Kidney glomerular epithelial cell (primary cell): ENCODE data around the gene OGFOD2.

ENCODE experiments used
- DNase-seq: peaks from one replicate; lab custom pipeline; 2025; lab: John Stamatoyannopoulos, UW

Gene OGFOD2

DNA sequence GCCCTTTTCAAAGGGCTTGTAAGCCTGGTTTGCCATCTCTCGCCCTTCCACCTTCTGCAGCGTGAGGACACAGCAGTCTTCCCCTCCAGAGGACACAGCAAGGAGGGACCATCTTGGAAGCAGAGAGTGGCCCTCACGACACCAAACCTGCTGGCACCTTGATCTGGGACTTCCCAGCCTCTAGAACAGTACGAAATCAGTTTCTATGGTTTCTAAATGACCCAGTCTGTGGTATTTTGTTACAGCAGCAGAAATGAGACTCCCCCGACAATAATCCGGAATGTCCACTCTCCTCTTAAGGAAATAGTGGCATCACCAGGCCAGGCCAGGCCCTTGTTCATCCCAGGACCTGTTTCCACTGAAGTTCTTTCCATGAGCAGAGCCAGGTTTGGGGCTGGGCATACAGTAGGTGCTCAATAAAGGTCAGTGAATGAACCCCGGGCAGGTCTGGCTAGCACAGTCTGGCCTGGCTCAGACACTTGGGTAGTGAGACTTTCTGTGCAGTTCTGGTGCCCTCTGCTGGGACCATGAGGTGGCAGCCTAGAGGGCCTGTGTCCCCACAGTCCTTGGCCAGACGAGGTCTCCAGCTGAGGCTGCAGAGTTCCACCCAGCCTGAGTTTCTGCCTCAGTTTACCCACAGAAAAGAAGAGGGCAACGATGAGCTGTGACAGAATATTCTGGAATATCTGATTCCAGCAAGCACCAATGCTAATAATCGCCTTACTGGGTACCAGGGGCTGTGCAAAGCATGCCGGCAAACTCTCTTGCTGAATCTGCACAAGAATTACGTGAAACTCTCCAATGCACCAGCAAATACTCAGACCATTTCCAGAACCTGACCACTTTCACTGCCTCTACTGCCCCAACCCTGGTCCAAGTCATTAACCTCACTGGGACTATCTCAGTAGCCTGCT lies 22.8 kb upstream of the OGFOD2 start:
- DNase-seq = peak; percentile 52

DNA sequence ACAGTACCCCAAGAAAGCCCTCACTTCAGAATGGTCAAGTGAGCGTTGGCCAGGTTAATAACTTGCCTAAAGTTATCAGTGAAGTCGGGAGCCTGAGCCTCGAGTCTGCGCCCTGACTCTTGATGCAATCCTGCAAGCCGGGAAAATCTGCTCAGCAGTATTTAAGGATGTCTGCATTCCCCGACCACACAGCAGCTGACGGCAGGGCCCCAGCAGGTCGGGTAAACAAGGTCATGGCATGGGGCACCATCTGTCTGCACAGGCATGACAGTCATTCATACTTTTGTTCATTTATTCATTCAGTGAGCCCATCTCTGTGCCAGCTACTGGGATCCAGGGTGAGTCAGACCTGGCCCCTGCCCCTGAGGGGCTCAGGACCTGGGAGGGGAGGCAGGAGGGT lies 19.9 kb upstream of the OGFOD2 start:
- no peak for DNase-seq

DNA sequence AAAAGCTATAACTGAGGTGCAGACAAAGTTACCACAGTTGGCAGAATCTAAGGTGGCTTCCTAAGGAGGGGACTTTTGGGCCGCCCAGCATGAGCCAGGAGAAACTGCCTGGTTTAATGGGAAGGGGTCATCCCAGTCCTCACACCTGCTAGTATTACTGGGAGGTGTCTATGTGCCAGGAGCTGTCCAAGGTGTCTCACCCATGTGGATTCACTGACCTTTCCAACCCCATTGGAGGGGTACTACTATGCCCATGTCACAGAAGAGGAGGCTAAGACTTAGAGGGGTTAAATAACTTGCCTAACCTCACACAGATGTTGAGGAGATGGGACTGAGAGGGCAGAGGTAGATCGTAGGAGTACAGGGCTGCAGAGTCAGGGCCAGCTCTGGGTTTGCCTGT lies 19.0 kb upstream of the OGFOD2 start:
- no peak for DNase-seq

DNA sequence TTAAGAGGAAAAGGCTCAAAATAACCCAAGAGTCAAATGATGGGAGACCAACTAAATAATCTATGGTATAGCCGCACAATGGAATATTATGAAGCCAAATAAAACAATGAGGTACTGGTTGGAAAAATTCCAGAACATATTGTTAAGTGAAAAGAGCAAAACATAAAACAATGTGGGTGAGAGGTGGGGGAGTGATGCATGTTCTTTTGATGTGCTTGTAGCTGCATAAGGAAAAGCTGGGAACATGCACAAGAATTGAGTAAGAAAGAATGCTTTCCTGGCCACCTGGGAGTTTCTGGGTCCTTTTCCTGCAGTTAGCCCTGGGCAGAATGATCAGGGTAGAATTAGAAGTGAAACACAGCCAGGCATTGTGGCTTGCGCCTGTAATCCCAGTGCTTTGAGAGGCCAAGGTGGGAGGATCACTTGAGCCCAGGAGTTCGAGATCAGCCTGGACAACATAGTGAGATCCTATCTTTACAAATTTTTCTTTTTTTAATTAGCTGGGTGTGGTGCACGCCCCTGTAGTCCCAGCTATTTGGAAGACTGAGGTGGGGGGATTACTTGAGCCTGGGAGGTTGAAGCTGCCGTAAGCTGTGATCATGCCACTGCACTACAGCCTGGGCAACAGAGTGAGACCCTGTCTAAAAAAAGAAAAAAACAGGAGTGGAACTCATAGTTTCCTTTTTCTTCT lies 16.7 kb upstream of the OGFOD2 start:
- DNase-seq = no peak

DNA sequence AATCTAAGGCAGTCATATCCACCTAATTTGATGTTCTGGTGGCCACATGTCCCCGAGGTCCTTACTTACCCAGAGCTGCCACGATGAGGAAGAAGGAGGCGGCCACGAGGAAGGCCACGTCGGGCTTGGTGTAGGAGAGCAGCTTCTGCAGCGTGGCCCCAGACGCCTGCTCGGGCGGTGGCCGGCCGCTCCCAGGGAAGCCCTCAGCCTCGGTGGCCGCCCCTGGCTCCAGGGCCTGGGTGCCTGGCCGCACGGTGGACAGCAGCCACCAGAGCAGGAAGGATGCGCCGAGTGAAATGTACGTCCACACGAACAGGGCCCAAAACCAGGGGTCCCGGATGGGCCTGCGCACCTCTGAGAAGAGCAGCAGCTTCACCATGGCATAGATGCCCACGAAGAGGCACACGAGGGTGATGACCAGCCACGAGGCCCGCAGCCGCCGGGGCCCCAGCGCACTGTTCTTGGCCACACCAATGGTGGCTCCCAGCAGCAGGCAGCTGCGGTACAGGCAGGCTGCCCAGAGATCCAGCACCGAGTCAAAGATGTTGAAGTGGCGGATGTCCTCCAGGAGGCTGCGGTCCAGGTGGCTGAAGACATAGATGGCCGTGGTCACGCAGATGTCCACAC lies 15.4 kb upstream of the OGFOD2 start:
- DNase-seq = no peak

DNA sequence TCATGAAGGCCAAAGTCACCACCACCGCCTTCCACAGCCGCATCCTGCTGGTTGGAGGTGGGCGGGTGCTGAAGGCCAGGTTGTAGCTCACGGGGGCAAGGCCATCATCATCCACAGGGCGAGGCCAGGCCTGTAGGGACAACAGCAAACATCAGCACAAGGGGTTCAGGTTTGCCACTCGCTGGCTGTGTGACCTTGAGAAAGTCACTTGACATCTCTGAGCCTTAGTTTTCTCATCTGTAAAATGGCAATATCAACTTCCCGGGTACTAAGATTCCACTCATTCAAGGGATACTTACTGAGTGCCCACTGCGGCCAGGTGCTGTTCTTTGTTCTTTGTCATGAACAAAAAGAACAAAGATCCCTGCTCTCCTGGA lies 14.9 kb upstream of the OGFOD2 start:
- no peak for DNase-seq

DNA sequence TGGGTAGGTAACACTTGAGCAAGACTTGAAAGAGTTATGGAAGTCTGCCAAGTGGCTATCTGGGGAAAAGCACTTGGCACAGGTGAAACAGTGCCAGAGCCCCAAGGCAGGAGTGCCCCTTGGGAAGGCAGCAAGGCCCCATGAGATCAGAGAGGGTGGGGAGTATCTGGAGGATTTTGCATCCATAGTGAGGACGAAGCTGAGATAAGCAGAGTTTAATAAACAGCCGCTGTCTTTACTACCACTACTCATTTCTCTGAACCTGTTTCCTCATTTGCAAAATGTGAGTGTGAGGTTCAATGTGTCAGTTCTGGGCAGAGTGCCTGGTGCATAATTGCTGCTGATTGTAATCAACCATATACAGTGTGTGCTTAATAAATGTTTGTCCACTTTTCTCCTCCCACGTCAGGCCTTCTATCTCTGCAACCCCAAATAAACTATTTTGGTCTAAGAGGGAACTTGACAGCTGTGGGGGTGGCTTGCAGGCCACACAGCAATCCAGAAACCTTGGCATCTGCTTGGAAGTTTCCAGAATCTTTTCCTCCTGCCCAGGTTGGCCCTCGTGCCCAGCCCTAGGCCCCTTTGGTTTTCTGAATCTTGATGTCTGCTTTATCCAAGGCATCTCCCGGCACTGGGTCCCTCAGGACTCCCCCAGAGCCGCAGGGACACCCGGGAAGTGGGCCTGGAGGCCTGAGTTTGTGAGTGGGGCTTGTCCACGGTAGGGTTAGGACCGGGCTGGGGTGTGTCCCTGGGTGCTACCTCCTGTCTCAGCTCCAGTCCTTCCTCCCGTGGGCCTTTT lies 13.3 kb upstream of the OGFOD2 start:
- no peak for DNase-seq

DNA sequence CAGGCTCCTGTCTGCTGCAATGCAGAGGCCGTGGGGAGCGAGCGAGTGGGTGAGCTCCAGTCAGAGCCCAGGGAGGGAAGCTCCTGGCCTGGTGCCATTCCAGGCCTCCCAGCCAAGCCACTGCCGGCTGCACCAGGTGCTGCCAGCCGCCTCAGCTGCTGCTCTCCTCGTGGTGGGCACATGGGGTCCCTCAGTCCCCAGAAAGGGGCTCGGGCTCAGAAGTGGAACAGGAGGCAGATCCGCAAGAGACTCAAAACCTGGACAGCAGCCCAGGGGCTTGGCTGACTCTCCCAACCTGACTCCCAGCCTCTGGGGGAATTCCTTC lies 11.1 kb upstream of the OGFOD2 start:
- no peak for DNase-seq

DNA sequence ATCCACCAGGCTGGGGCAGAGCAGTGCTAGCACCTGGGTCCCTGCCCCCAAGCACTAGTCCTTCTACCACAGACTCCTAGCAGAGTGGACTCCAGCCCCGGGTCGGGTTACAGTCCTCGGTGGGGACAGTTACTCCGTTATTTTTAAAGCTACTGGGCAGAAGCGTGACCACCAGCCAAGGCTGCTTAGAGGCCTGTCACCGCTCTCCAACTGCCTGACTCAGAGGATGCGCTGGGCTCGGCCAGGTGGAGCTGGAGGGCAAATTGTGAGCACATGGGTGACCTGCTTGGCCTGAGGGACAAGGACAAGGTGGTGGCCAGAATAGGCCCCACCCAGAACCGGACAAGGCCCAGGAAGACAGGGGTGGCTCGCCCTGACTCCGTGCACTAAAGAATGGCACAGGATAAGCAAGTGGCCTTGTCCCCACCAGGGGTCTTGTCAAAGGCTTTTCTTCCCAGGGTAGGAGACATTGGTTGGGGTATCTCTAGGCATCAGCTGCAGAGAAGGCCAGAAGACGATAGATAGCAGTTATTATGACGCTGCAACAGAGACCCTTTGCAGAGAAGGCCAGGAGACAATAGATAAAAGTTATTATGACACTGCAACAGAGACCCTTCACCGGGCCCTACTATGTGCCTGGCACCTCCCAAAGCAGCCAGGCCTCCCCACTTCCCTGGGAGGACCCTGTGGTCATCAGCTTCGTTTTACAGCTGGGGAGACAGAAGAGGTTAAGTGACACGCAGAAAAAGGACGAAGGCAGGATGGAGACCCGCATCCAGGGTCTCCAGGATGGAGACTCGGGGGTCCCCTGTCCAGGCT lies 10.4 kb upstream of the OGFOD2 start:
- no peak for DNase-seq

DNA sequence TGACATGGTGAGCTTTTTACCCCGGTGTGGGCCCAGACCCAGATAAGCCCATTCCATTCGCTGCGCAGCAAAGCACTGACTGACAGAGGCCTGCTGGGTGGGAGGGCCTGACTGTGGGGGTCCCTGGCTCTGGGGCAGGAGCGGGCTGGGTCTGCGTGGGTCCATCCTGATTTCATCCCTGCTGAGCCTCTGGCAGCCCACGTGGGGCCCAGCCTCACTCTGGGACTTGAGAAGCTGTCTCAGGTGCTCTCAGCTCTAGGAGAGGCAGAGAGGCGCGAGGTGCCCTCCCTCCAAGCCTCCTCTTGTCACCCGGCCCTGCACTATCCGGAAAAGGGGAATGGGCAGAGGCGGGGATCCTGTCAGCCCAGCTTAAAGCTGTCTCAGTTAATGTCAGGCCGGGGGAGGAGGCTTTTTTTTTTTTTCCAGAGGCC lies 9.7 kb upstream of the OGFOD2 start:
- no peak for DNase-seq

DNA sequence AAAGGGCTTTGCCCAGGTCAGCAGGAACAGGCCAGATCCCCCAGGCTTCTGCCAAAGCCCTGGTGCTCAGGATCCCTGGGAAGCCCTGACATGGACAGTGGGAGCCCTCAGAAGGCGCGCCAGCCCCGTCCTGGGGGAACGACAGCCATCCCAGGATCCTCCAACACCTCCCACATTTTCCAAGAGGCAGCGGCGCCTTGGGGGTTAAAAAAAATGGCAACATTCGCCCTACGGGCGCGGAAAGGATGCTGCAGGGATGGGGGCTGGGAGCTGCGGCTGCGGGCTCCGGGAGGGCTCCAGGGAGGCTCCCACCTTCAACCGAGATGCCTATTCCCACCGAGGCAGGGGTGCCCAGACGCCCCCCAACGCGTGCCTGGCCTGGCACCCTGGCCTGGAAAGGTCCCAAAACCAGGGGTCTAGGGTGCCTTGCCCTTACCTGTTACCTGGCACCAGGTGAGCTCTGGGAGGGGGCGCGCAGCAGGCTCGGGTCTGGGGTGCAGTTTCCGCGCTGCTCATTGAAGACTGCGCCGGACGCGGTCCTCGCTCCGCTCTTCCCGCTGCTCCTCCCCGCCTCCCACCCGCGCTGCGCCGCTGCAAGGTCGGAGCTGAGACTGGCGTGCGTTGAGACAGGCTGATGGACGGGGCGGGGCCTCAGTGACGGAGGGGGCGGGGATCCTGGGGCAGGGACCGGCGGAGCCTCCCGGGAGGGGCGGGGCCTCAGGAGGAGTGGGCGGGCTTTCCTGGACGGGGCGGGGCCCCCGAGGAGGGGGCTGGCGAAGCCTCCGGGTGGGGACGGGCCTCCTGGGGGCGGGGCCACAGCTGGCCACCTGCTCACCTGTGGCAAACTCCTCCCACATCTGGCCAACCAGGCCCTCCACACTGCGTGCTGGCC lies 8.9 kb upstream of the OGFOD2 start, which contains the start of gene ABCB9:
Gene ABCB9, minus strand, starts transcription at position 613 of the 892 bp plus-strand sequence. CDS start 6,228 bp downstream, outside the sequence.
- DNase-seq = peak; percentile 79

DNA sequence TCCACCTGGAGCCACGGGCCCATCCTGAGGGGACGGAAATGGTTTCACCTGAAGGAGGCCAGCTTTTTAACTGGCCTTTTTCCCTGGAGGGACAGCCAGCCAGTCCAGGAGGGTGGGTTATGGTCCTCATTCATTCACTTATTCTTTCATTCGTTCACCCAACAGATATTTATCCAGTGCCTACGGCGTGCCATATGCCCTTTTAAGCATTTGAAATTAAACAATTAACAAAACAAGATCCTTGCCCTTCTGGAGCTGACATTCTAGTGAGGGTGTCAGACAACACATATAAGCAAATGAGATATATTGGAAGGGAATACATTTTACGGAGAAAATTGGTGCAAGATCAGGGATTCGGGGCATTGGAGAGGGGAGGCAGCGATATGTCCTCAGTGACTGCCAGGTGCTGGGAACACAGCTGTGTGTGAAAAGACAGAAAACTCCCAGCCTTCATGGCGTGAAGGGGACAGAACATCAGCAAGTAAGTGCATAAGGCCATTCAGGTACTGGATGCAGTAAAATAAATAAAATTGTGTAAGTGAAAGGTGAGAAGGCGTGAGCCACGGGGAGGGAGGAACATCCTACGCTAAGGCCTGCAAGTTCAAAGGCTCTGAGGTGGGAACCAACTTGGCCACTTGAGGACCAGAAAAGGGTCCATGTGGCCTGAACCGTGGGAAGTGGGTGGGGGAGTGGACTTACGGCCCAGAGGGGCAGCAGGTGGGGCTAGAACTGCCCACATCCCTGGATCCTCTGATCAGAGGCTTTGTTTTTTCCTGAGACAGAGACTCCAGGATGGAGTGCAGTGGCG lies 8.1 kb upstream of the OGFOD2 start:
- no peak for DNase-seq

DNA sequence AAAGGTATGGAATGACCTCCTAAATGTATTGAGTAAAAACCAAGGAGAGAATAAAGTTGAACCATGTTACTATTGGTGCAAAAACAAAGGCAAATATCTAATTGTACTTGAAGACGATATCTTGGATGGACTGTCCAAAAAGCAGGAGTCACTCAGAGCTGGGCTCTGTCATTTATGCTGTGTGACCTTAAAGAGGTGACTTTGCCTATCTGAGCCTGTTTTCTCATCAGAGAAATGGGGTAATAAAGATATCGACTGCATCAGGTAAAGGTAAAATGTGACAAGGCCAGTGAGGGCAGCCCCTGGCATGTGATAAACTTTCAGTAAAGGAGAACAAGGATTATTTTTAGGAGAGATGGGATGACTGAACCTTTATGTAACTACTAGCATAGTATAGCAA lies 6.9 kb upstream of the OGFOD2 start:
- DNase-seq = no peak

DNA sequence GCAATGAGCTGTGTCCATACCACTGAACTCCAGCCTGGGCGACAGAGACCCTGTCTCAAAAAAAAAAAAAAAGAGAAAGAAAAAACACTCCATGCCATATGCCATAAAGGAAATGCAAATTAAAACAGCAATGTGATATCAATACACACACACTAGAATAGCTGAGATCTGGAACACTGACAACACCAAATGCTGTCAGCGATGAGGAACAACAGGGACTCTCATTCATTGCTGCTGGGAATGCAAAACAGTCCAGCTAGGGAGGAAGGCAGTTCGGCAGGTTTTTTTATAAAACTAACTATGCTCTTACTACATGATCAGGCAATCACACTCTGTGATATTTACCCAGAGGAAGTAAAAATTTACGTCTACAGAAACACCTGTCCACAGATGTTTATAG lies 5.4 kb upstream of the OGFOD2 start:
- no peak for DNase-seq

DNA sequence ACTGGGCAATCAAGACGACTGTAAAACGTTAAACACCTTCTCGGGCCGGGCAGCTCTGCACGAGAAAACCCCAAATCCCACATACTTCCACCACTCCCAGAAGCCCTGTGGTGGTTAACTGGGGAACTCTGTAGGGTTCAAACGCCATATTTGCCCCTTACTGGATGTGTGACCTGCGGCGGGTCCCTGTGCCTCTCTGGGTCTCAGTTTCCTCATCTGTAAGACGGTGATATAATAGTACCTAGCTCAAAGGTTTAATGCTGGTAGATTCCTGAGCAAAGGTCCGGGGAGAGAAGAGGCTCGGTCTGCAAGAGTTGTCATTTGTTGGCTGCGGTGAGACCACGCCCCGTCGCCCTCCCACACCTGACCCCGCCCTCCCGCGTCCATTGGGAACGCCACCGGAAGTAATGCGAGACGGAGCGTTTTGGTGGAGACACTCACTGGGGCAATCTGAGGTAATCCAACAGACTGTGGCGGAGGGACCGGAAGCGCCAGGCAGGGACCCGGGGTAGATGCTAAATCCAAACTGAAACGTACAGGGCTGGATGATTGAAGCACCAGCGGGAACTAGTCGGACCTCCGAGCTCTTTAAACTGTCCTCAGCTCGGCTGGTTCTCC lies 661 bp upstream of the OGFOD2 start:
- DNase-seq = peak; percentile 95

DNA sequence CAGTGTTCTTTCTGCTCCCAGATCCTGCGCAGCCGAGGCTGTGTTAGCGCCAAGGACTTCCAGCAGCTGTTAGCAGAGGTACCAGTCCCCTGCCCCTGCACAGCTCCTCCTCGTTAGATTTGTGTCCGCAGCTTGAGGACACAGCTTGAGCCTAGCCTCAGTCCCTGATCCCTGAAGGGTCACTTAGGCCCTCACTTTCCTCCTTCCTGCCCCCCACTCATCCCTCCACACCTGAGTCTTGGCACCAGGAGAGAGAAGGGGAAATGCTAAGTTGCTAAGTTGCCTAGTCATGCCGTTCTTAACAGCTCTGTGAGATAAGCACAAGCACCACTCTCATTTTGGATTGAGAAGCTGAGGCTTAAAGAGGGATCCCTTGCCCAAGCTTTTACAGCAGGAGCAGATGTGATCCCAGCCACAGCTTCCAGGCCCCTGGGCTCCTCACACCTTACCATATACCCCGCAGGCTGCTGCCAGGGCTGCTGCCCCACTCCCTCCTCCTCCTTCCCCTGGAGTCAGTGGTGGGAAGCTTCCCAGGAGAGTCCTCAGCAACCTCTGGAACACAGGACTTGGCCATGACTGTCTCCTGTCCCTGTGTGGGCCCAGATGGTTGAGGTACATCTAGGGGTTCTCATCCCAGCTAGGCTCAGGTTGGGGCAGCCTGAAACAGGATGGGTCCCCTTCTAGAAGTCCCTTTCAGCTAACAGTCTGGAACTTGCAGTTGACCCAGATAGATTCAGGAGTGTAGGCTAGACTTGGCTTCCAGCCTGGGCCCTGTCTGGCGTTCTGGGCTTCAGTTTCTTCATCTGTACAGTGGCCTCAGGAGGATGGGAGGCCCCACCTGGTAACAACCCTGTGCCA lies 975 bp downstream of the OGFOD2 start:
- DNase-seq = no peak

DNA sequence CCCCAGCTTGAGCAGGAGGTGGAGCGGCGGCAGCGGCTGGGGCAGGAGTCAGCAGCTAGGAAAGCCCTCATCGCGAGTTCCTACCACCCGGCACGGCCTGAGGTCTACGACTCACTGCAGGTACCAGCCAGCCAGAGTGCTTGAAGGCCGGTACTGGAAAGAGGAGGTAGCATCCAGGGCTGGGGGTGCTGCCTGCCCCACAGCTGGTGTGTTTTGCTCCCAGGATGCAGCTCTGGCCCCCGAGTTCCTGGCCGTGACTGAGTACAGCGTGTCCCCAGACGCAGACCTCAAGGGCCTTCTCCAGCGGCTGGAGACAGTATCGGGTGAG lies 1.6 kb downstream of the OGFOD2 start:
- no peak for DNase-seq

DNA sequence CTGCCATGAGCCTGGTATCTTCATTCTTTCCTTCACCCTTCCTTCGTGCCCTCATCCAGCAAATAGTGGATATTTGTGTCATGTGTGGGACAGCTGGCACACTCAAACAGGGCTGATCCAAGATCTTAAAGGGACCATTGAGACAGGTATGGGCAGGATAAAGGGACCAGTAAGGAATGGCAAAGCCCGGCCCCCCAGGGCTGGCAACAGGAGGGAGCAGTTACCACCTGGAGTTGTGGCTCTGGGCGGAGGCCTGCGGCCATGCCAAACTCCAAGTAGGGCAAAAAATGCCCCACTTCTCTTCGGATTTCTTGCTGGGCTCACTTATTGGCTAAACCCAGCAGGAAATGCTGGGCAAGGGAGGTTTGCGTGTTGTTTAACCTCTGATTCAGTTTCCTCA lies 2.1 kb downstream of the OGFOD2 start:
- no peak for DNase-seq
